Measurements from ENCODE around the gene PKNOX2. TPM values are rescaled to one million over a fixed set of nuclear protein-coding genes. Genes with fewer than 3 reads are reported as not detected.

Gene PKNOX2
- total RNA-seq, 4 donors from 2014 or later = 0.83 to 4.1 (median 2.5) TPM

DNA sequence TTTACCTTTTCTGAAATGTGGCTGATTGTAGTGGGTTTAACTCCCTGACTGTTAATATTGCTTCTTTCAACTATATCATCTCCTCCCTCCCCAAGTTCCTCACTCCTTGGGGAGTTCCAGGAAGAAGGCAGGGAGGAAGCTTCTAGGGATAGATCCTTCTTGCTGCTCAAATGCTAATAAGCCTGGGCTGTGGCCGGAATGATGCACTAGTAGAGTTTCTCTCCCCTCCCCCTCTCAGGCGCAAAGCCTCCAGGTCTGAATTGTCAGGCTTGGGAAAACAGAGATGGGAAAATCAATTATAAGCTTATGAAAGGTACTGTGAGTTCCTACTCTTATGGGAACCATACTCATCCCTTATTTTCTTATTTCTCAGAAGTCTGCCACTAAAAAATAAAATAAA is 300.7 kb downstream of the PKNOX2 start:
- TF ChIP-seq, protein P1, sequence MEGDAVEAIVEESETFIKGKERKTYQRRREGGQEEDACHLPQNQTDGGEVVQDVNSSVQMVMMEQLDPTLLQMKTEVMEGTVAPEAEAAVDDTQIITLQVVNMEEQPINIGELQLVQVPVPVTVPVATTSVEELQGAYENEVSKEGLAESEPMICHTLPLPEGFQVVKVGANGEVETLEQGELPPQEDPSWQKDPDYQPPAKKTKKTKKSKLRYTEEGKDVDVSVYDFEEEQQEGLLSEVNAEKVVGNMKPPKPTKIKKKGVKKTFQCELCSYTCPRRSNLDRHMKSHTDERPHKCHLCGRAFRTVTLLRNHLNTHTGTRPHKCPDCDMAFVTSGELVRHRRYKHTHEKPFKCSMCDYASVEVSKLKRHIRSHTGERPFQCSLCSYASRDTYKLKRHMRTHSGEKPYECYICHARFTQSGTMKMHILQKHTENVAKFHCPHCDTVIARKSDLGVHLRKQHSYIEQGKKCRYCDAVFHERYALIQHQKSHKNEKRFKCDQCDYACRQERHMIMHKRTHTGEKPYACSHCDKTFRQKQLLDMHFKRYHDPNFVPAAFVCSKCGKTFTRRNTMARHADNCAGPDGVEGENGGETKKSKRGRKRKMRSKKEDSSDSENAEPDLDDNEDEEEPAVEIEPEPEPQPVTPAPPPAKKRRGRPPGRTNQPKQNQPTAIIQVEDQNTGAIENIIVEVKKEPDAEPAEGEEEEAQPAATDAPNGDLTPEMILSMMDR (IDR thresholded peaks at IDR 0.05) = no peak
- no peak for TF ChIP-seq POLR2A (IDR thresholded peaks at IDR 0.05; ENCODE audit: low read depth)
- TF ChIP-seq POLR2AphosphoS5 (IDR thresholded peaks at IDR 0.05) = no peak
- TF ChIP-seq EP300 (IDR thresholded peaks at IDR 0.05) = no peak
- Histone ChIP-seq H3K36me3 (peaks cover 0 to 14% (median 3%) of the 10 kb centered on the region in 4 donors), H3K27me3 (no peaks in the 10 kb centered on the region), H3K9me3 (no peaks in the 10 kb centered on the region), H3K4me1 (peaks cover 0 to 6% (median 3%) of the 10 kb centered on the region in 4 donors), H3K27ac (replicated peaks in 1 of 4) (no peak overlapping the region), H3K4me3 (no peak overlapping the region)
- DNase-seq (ENCODE audit: extremely low spot score) = no peak
- intact Hi-C loops (cut with DNase I) = no loop called here
- 92% methylated on average over 2 of the region's 2 CpGs for WGBS

DNA sequence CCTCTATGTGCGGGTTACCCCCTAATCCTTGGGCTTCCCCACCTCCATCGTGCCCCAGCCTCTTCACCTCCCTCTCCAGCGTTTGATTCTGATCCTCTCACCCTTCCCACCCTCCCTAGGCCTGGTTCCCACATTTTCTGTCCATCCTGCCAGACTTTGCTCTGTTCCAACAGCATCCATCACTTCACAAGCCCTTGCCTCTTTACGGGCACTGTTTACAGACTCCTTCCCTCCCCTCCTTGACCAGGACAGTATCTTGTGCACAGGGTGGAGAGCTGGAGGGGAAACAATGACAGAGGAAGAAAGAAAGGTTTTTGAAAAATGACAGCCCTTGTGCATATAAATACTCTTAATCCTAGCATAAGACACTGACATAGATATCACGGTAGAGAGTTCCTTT is 301.1 kb downstream of the PKNOX2 start:
- WGBS = 51% methylated on average over 5 of the region's 5 CpGs
- H3K27me3 ChIP-seq = no peaks in the 10 kb centered on the region
- TF ChIP-seq EP300 (IDR thresholded peaks at IDR 0.05) (no peak), POLR2A (IDR thresholded peaks at IDR 0.05; ENCODE audit: low read depth) (no peak), POLR2AphosphoS5 (IDR thresholded peaks at IDR 0.05) (no peak)
- TF ChIP-seq, protein P1 (IDR thresholded peaks at IDR 0.05) = no peak
- no peaks in the 10 kb centered on the region for H3K9me3 ChIP-seq
- intact Hi-C loops (cut with DNase I) = no loop called here
- no peak overlapping the region for H3K4me3 ChIP-seq
- peaks cover 0 to 11% (median 3%) of the 10 kb centered on the region in 4 donors for H3K36me3 ChIP-seq
- peaks cover 0 to 6% (median 3%) of the 10 kb centered on the region in 4 donors for H3K4me1 ChIP-seq
- DNase-seq (ENCODE audit: extremely low spot score) = no peak
- H3K27ac ChIP-seq (replicated peaks in 1 of 4) = no peak overlapping the region

DNA sequence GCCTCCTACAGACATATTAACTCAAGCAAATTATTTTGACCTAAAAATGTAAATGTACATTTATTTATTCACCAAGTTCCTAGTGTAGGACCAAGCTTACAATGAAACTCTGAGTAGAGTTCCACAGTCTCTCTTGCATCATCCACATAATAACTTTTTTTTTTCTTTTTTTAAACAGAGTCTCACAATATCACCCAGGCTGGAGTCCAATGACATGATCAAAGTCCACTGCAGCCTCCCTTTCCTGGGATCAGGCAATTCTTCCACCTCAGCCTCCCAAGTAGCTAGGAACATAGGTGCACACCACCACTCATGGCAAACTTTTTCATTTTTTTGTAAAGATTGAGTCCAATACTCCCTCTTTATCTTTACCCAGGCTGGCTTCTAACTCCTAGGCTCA is 303.5 kb downstream of the PKNOX2 start:
- TF ChIP-seq POLR2AphosphoS5 (IDR thresholded peaks at IDR 0.05) = no peak
- no peaks in the 10 kb centered on the region for H3K9me3 ChIP-seq
- no peak overlapping the region for H3K27ac ChIP-seq (replicated peaks in 1 of 4)
- intact Hi-C loops (cut with DNase I) = no loop called here
- H3K27me3 ChIP-seq = no peaks in the 10 kb centered on the region
- H3K4me3 ChIP-seq = no peak overlapping the region
- peaks cover 0 to 6% (median 3%) of the 10 kb centered on the region in 4 donors for H3K4me1 ChIP-seq
- no peak for DNase-seq (ENCODE audit: extremely low spot score)
- peaks cover 0 to 7% (median under 1%) of the 10 kb centered on the region in 4 donors for H3K36me3 ChIP-seq

DNA sequence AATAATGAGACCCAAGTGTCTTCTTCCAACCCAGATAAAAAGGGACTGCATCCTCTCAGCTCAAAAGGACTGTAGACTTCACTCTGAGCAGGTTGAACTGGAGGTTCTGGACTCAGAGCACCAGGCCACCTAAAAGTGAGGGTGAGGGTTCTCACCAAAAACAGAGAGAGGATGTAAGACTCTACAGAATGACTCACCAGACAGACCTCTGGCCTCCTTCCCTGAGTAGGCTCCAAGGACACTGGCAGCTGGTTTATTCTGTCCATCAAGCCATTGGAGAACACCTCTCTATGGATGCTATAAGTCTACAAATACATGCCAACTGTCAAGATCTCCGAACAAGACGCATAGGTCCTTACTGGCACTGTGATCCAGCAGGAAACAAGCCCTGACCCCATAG is 304.3 kb downstream of the PKNOX2 start:
- no peak for DNase-seq (ENCODE audit: extremely low spot score)
- Histone ChIP-seq H3K27me3 (no peaks in the 10 kb centered on the region), H3K4me1 (peaks cover 0 to 2% (median 0%) of the 10 kb centered on the region in 4 donors), H3K36me3 (peaks cover 0 to 7% (median 0%) of the 10 kb centered on the region in 4 donors), H3K9me3 (no peaks in the 10 kb centered on the region), H3K4me3 (no peak overlapping the region), H3K27ac (replicated peaks in 1 of 4) (no peak overlapping the region)
- TF ChIP-seq EP300 (IDR thresholded peaks at IDR 0.05) (no peak), POLR2A (IDR thresholded peaks at IDR 0.05; ENCODE audit: low read depth) (no peak), POLR2AphosphoS5 (IDR thresholded peaks at IDR 0.05) (no peak)
- TF ChIP-seq, protein P1 (IDR thresholded peaks at IDR 0.05) = no peak
- intact Hi-C loops (cut with DNase I) = no loop called here
- 96% methylated on average over 2 of the region's 2 CpGs for WGBS

DNA sequence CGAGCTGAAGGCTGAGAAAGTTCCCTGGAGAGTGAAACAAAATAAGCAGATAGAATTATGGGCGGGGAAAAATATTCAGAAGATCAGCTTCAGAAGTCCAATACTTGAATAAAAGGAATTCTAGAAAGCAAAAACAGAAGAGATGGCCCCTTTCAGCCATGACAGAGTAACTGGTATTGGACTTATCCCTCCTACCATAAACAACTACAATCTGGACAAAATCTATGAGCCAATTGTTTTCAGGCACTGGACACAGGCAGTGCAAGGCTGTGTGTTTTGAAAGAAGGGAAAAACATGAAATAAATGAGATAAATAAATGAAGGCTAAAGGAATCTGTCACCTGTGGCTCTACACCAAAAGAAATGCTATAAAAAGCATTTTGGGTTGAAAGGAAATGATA is 305.8 kb downstream of the PKNOX2 start:
- no peaks in the 10 kb centered on the region for H3K27me3 ChIP-seq
- intact Hi-C loops (cut with DNase I) = no loop called here
- H3K4me3 ChIP-seq = no peak overlapping the region
- no peak for DNase-seq (ENCODE audit: extremely low spot score)
- H3K9me3 ChIP-seq = no peaks in the 10 kb centered on the region
- H3K4me1 ChIP-seq = no peaks in the 10 kb centered on the region
- WGBS = 75% methylated on average over 2 of the region's 2 CpGs
- H3K36me3 ChIP-seq = peaks cover 0 to 7% (median 2%) of the 10 kb centered on the region in 4 donors
- H3K27ac ChIP-seq (replicated peaks in 1 of 4) = no peak overlapping the region
- TF ChIP-seq POLR2A (IDR thresholded peaks at IDR 0.05; ENCODE audit: low read depth) (no peak), EP300 (IDR thresholded peaks at IDR 0.05) (no peak), POLR2AphosphoS5 (IDR thresholded peaks at IDR 0.05) (no peak)
- TF ChIP-seq, protein P1 (IDR thresholded peaks at IDR 0.05) = no peak

Measured in esophagus muscularis mucosa (tissue), 4 donors.